ENCODE data around the gene DPP6.

- TF ChIP-seq EZH2 (IDR thresholded peaks at IDR 0.05; ENCODE audit: borderline replicate concordance, low read depth, low read length, poor library complexity, severe bottlenecking) (no peak), CTCF (conservative IDR thresholded peaks at IDR 0.05; ENCODE audit: low read depth, low read length) (no peak)
These were observed 519.6 kb downstream of the DPP6 start for GRCh38 chr7:154571772-154572171.

Data from A673 (cell line).